ENCODE data around the gene CARS2. TPM values are rescaled to one million over a fixed set of nuclear protein-coding genes. Genes with fewer than 3 reads are reported as not detected.
A peak's percentile ranks its signal among the peaks of the same experiment; 100 is the strongest.

The CARS2 gene
- total and polyA plus RNA-seq, 7 donors = 35.4 to 77.5 (median 45.7) TPM

DNA sequence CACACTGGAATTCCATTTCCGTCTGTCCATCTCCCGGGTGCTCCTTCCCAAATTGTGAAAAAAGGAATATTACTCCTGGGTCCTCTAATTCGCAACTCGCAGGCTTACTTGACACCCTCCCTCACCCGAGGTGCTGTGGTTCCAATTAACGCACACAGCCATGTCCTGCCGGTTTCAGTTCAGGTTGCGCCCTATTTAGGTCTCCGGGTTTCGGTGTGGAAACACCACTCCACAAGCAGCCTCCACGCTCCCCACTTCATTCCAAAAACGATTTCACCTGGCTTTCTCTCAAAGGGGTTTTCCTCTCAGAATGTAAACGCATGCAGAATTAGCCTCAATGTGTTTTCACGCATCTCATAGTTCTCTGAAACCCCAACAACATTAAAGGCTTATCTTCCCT is 52.6 kb downstream of the CARS2 start:
- Histone ChIP-seq H3K9me3 (no peaks in the 10 kb centered on the region), H3K36me3 (peaks cover 0 to 50% (median 11%) of the 10 kb centered on the region in 4 donors), H3K4me3 (no peak overlapping the region), H3K27me3 (no peaks in the 10 kb centered on the region), H3K27ac (no peak overlapping the region), H3K4me1 (no peaks in the 10 kb centered on the region)
- DNase-seq = no peak
- intact Hi-C loops (cut with DNase I) = no loop called here
- TF ChIP-seq POLR2A (IDR thresholded peaks at IDR 0.05) (no peak), POLR2AphosphoS5 (IDR thresholded peaks at IDR 0.05) (no peak), EP300 (IDR thresholded peaks at IDR 0.05) (no peak)
- TF ChIP-seq, protein P1, sequence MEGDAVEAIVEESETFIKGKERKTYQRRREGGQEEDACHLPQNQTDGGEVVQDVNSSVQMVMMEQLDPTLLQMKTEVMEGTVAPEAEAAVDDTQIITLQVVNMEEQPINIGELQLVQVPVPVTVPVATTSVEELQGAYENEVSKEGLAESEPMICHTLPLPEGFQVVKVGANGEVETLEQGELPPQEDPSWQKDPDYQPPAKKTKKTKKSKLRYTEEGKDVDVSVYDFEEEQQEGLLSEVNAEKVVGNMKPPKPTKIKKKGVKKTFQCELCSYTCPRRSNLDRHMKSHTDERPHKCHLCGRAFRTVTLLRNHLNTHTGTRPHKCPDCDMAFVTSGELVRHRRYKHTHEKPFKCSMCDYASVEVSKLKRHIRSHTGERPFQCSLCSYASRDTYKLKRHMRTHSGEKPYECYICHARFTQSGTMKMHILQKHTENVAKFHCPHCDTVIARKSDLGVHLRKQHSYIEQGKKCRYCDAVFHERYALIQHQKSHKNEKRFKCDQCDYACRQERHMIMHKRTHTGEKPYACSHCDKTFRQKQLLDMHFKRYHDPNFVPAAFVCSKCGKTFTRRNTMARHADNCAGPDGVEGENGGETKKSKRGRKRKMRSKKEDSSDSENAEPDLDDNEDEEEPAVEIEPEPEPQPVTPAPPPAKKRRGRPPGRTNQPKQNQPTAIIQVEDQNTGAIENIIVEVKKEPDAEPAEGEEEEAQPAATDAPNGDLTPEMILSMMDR (IDR thresholded peaks at IDR 0.05) = no peak
- 73 to 89% methylated on average over 14 of the region's 14 CpGs for WGBS, 2 donors

DNA sequence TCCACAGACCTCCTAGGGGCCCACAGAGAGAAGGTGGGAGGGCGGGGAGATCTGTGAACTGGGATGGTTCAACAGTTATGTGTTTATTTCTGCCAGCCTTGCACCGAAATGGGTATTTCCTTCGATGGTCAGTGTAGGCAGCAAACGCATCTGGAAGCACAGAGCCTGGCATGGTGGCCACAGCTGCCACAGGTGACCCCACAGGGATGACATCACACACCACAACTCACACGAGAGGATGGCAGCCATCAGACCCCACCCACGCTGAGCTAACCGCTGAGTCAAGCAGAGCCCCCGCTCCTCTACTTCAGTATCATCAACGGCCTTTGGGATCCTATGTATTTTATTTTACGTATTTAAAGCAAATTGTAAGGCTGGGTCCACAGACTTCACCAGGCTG is 53.2 kb downstream of the CARS2 start:
- Histone ChIP-seq H3K4me3 (no peak overlapping the region), H3K27ac (no peak overlapping the region), H3K27me3 (no peaks in the 10 kb centered on the region), H3K9me3 (no peaks in the 10 kb centered on the region), H3K4me1 (no peaks in the 10 kb centered on the region), H3K36me3 (peaks cover 0 to 50% (median 11%) of the 10 kb centered on the region in 4 donors)
- intact Hi-C loops (cut with DNase I) = no loop called here
- TF ChIP-seq POLR2AphosphoS5 (IDR thresholded peaks at IDR 0.05) = no peak
- TF ChIP-seq, protein P1 (IDR thresholded peaks at IDR 0.05) = no peak
- no peak for TF ChIP-seq POLR2A (IDR thresholded peaks at IDR 0.05)
- no peak for TF ChIP-seq EP300 (IDR thresholded peaks at IDR 0.05)
- 84 to 86% methylated on average over 10 of the region's 10 CpGs for WGBS, 2 donors
- DNase-seq = no peak

DNA sequence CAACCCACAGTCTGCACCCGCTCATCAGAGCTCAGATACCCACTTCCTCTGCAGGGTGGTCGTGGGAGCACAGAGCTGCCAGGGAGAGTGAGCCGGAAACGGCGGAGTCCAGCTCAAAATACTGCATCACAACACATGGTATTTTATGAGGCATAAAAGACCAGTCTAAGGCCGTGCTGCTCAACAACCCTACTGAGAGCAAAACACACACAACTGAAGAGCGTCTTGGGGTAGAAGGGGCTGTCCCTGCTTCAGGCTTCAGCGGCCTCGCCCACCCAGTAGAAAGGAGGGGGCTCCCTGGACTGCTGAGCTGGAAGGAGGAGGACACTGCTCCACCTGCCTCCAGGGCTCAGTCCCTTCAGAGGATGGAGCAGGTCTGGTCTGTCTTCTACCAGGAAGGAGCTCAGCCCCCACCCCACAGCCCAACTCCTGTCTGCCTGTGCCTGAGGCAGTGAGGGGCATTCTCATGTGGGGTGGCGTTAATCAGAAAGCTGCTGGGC is 53.6 kb downstream of the CARS2 start:
- Histone ChIP-seq H3K27ac (no peak overlapping the region), H3K36me3 (peaks cover 0 to 50% (median 11%) of the 10 kb centered on the region in 4 donors), H3K4me3 (no peak overlapping the region), H3K27me3 (no peaks in the 10 kb centered on the region), H3K4me1 (no peaks in the 10 kb centered on the region), H3K9me3 (no peaks in the 10 kb centered on the region)
- intact Hi-C loops (cut with DNase I) = no loop called here
- 76 to 95% methylated on average over 10 of the region's 10 CpGs for whole genome bisulfite sequencing, 2 donors
- no peak for TF ChIP-seq EP300 (IDR thresholded peaks at IDR 0.05)
- no peak for TF ChIP-seq POLR2AphosphoS5 (IDR thresholded peaks at IDR 0.05)
- TF ChIP-seq POLR2A (IDR thresholded peaks at IDR 0.05) = no peak
- TF ChIP-seq, protein P1 (IDR thresholded peaks at IDR 0.05) = no peak
- DNase-seq = peak; percentile 54

DNA sequence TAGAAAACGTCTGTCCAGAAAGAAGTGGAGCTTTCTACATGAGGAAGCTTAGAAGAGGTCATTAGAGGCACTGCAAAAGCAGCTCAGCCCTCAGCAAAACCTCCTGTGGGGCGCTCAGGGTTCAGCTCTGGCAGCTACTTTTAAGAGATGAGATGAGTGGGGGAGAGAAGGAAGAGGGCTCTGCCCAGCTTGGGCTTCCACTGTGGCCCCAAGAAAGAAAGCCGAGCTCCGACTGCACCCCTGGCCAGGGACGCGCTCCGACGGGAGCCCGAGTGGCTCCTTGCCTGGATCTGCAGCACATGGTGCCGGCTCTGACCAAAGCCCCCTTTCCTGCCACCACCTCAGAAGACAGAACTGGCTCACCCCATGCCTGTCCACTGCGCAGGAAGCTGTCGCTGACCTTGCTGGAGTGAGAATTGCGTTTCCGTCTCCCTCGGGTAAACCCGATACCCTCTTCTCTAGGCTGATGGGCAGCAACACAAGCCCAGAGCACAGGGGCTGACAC is 54.1 kb downstream of the CARS2 start:
- Histone ChIP-seq H3K27me3 (no peaks in the 10 kb centered on the region), H3K27ac (no peak overlapping the region), H3K4me3 (no peak overlapping the region), H3K36me3 (peaks cover 0 to 48% (median 11%) of the 10 kb centered on the region in 4 donors), H3K4me1 (no peaks in the 10 kb centered on the region), H3K9me3 (no peaks in the 10 kb centered on the region)
- no peak for DNase-seq
- TF ChIP-seq, protein P1 (IDR thresholded peaks at IDR 0.05) = no peak
- TF ChIP-seq POLR2A (IDR thresholded peaks at IDR 0.05) (no peak), EP300 (IDR thresholded peaks at IDR 0.05) (no peak), POLR2AphosphoS5 (IDR thresholded peaks at IDR 0.05) (no peak)
- intact Hi-C loops (cut with DNase I) = no loop called here
- 92 to 96% methylated on average over 16 of the region's 16 CpGs for WGBS, 2 donors

DNA sequence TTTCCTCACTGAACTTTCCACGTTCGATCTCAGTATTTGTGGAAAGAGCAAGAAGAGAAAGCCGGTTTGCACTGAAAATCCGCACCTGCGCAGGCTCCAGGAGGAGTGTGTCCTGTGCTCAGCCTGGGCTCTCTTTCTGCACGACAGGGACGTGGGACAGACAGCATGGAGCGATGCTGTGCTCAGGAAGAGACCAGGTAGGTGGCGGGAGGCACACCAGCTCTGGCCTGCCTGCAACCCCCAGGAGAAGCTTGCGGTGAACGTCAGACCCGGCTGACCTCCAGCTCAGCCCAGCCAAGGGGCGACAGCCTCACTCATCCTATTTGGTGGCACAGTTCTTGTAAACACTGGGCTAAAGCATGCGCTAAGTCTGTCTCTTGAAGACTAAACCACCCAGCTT is 54.6 kb downstream of the CARS2 start:
- no peaks in the 10 kb centered on the region for H3K9me3 ChIP-seq
- H3K36me3 ChIP-seq = peaks cover 0 to 51% (median 11%) of the 10 kb centered on the region in 4 donors

More for the DNA sequence above, 54.6 kb downstream of the CARS2 start:
- no peak for DNase-seq
- Histone ChIP-seq H3K4me3 (no peak overlapping the region), H3K4me1 (no peaks in the 10 kb centered on the region), H3K27ac (no peak overlapping the region), H3K27me3 (no peaks in the 10 kb centered on the region)
- WGBS, 2 donors = 93 to 95% methylated on average over 14 of the region's 14 CpGs
- intact Hi-C loops (cut with DNase I) = no loop called here
- TF ChIP-seq EP300 (IDR thresholded peaks at IDR 0.05) = no peak
- TF ChIP-seq, protein P1 (IDR thresholded peaks at IDR 0.05) = no peak
- TF ChIP-seq POLR2AphosphoS5 (IDR thresholded peaks at IDR 0.05) = no peak
- no peak for TF ChIP-seq POLR2A (IDR thresholded peaks at IDR 0.05)

Data from sigmoid colon (tissue), 7 donors.